GM12891 (cell line): Measurements from ENCODE around the gene GPR37.

Experiments
- POLR2A ChIP-seq: IDR thresholded peaks from 2 replicates; pipeline ENCODE4 v1.6.1; 2011; ENCODE audit warnings: low read depth, low read length, control low read depth
- POLR2AphosphoS5 ChIP-seq: IDR thresholded peaks from 2 replicates; pipeline ENCODE4 v1.6.1; 2011; ENCODE audit warnings: low read depth, low read length, control low read depth
- TAF1 ChIP-seq: IDR thresholded peaks from 2 replicates; pipeline ENCODE4 v1.6.1; 2011; ENCODE audit warnings: low read depth, low read length, control low read depth

DNA sequence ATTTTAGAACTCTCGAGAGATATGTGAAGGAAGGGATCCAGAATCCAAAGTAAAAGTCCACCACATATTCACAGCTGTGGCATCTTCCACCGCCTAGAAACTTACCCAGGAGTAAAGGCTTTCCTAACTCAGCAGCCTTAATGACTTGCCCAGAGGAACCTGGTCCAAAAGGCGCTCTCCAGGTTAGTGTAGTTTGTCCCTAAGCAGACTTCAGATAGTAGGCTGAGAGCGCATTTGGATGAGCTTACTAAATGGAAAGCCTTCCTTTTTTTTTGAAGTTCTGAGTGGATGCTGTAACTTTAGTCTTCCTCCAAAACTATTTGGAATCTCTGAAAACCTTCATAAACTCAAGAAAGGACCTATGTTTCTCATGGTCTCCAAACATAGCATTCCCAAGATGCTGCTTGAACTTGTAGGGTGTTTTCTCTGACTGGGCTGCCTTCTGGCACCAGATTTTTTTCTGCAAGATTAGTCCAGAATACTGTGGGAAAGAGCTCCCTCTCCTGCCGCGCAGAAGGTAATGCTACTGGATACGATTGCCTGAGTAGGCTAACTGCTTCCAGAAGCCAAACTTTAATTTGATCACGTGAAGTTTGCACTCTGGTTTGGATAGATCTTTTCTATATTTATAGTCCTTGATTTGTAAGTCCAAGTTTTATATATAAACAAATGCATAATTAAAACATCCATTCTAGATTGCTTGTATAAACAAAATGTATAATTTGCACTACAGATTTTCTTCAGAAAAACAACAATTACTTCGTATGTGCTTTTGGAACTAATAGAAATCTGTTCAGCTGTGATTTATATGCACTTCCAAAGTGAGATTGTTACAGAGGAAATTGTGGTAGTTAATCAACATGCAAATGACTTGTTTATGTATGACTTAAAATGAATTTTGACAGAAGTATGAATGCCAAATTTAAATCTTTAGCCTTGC, 19.6 kb upstream of the GPR37 start:
- TF ChIP-seq POLR2A (no peak), TAF1 (no peak), POLR2AphosphoS5 (no peak)
